ENCODE data around the gene CBFA2T3. TPM values are rescaled to one million over a fixed set of nuclear protein-coding genes. Genes with fewer than 3 reads are reported as not detected.
A peak's percentile ranks its signal among the peaks of the same experiment; 100 is the strongest.

CBFA2T3 gene
- total RNA-seq, 1 experiment from 2014 or later: 2.9 TPM

DNA sequence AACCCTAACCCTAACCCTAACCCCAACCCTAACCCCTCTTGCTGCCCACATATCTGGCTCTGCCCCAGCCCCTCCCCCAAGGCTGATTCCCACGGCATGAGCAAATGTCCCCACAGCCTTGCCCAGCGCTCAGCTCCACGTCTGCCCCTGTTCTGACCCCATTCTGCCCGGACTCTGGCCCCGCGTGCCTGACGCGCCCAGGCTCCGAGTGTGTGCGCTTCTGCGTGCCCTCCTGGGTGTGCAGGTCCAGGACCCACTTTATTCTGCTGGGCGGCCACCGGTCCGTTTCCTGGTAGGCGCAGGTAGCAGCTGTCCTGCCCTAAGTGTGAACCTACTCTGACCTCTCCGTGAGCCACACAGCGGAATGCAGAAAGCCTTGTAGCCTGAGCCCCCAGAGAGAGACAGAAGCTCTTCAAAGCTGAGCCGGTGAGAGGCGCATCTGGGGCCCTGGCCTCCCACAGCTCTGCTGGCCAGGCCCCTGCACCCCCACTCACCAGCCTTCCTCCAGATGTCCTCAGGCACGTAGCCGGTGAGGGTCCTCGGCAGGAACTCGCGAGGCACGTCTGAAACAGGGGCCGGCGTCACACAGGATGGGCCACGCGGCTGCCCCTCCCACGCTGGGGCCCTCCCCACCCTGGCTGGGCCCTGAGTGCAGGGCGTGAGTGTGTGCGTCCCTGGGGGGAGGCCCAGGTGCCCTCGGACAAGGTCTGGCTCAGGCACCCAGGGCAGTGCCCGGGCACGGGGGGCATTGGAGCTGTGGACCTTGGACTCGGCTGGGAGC is 96.6 kb downstream of the CBFA2T3 start:
- Histone ChIP-seq H4K91ac (ENCODE audit: insufficient read length, low read depth, low read length) (no peak overlapping the region), H3K79me1 (ENCODE audit: insufficient read depth, low read depth, low read length, poor library complexity, severe bottlenecking) (no peaks in the 10 kb centered on the region), H3K4ac (ENCODE audit: low read depth, low read length) (no peak overlapping the region), H2AFZ (ENCODE audit: low read length) (no peak overlapping the region), H4K8ac (replicated peaks; ENCODE audit: insufficient read length, low read depth, low read length) (no peak overlapping the region), H3K56ac (ENCODE audit: insufficient read length, low read depth, low read length) (no peak overlapping the region), H4K5ac (ENCODE audit: insufficient read length, low read depth, low read length) (no peak overlapping the region), H3K4me1 (ENCODE audit: insufficient read depth, low read length) (no peaks in the 10 kb centered on the region), H3K9ac (ENCODE audit: extremely low read depth, insufficient read length, low read length) (no peak overlapping the region), H3K23me2 (ENCODE audit: insufficient read length, low read depth, low read length, poor library complexity, severe bottlenecking) (no peaks in the 10 kb centered on the region), H2BK20ac (ENCODE audit: low read depth, low read length, poor library complexity, severe bottlenecking) (no peak overlapping the region), H4K20me1 (ENCODE audit: control insufficient read depth, insufficient read depth, insufficient read length) (no peaks in the 10 kb centered on the region), H3K14ac (ENCODE audit: insufficient read depth, low read length) (peak overlapping the region; percentile 16; the same call in 1 of the 2 replicates), H2AK5ac (ENCODE audit: insufficient read length, low read length) (no peak overlapping the region), H3K27ac (ENCODE audit: insufficient read length, low read depth, low read length) (no peak overlapping the region), H2BK5ac (ENCODE audit: insufficient read length, low read length) (no peak overlapping the region), H3K9me3 (ENCODE audit: control insufficient read depth, low read depth, low read length) (no peaks in the 10 kb centered on the region), H2BK15ac (ENCODE audit: low read depth, low read length) (no peak overlapping the region; the same call in 1 of the 2 replicates), H2BK120ac (ENCODE audit: low read depth, low read length, poor library complexity, severe bottlenecking) (no peak overlapping the region), H3T11ph (ENCODE audit: low read length) (no peak overlapping the region), H2BK12ac (ENCODE audit: insufficient read length, low read depth, low read length) (no peak overlapping the region), H3K18ac (ENCODE audit: insufficient read length, low read depth, low read length) (no peak overlapping the region), H3K79me2 (ENCODE audit: insufficient read depth, low read length) (no peaks in the 10 kb centered on the region), H3K4me2 (ENCODE audit: insufficient read depth, insufficient read length, low read length) (no peak overlapping the region), H3K23ac (ENCODE audit: insufficient read length, low read depth, low read length) (no peak overlapping the region), H3K27me3 (ENCODE audit: insufficient read depth, low read length) (no peaks in the 10 kb centered on the region)
- Mint-ChIP-seq H3K27me3 (ENCODE audit: low read depth) (no peaks in the 10 kb centered on the region), H3K9me3 (no peaks in the 10 kb centered on the region), H3K4me1 (peaks cover 0 to 11% of the 10 kb centered on the region in 2 experiments; a peak in 1 of 4 replicates), H3K36me3 (ENCODE audit: insufficient read depth in 1 of 3, low read depth in 3 of 3) (no peaks in the 10 kb centered on the region), H3K27ac (no peak overlapping the region), H3K4me3 (no peak overlapping the region; a peak in 1 of 5 replicates)
- WGBS (ENCODE audit: extremely low coverage, insufficient read length, low lambda C conversion rate): no CpG with 5 or more reads among the region's 36 CpGs
- no peak for DNase-seq
- TF ChIP-seq, protein P1, sequence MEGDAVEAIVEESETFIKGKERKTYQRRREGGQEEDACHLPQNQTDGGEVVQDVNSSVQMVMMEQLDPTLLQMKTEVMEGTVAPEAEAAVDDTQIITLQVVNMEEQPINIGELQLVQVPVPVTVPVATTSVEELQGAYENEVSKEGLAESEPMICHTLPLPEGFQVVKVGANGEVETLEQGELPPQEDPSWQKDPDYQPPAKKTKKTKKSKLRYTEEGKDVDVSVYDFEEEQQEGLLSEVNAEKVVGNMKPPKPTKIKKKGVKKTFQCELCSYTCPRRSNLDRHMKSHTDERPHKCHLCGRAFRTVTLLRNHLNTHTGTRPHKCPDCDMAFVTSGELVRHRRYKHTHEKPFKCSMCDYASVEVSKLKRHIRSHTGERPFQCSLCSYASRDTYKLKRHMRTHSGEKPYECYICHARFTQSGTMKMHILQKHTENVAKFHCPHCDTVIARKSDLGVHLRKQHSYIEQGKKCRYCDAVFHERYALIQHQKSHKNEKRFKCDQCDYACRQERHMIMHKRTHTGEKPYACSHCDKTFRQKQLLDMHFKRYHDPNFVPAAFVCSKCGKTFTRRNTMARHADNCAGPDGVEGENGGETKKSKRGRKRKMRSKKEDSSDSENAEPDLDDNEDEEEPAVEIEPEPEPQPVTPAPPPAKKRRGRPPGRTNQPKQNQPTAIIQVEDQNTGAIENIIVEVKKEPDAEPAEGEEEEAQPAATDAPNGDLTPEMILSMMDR (conservative IDR thresholded peaks at IDR 0.05): no peak

All from H9 (cell line).